ENCODE data around the gene ADCY1. TPM values are rescaled to one million over a fixed set of nuclear protein-coding genes. Genes with fewer than 3 reads are reported as not detected.

ADCY1 gene
- total RNA-seq, 1 donor from 2014 or later, result 19.0 TPM

DNA sequence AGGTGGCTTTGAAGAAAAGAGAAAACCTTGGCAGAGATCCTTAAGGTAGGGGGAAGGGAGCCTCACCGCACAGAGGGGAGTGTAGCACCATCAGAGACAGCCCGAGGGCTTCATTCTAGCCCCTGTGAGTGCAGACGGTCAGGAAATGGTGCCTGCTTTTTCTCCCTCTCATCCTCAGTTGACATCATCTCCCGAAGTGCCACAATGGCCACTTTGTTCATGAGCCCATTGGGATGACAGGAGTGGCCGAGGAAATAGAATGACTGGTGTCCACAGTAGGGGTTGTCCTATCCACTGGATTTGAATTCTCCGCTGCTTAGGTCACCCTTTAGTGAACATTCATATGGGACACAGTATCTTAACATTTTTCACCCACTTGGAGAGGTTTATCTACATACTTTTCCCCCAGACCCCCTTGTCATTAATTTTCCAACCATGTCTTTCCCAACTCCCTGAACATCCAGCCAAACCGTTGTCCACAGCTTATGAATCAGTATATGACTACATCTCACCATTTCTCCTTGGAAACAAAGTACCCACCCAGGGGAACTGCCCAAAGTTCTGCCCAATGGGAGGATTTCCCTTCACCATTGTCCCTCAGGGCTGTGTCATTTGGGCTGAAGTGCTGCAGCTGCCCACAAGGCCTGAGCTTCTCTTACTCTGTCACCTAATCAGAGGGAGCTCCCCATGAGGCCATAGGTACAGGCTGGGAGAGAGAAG is 108.8 kb downstream of the ADCY1 start:
- no peak overlapping the region for H3K4me3 Mint-ChIP-seq
- H3K4me1 Mint-ChIP-seq (ENCODE audit: unreplicated experiment), result no peaks in the 10 kb centered on the region
- no peak overlapping the region for H3K27ac Mint-ChIP-seq
- H3K36me3 Mint-ChIP-seq, result no peaks in the 10 kb centered on the region
- peak; percentile 31 for DNase-seq (ENCODE audit: extremely low spot score, unreplicated experiment)
- H3K9me3 Mint-ChIP-seq, result no peaks in the 10 kb centered on the region
- TF ChIP-seq, protein P1, sequence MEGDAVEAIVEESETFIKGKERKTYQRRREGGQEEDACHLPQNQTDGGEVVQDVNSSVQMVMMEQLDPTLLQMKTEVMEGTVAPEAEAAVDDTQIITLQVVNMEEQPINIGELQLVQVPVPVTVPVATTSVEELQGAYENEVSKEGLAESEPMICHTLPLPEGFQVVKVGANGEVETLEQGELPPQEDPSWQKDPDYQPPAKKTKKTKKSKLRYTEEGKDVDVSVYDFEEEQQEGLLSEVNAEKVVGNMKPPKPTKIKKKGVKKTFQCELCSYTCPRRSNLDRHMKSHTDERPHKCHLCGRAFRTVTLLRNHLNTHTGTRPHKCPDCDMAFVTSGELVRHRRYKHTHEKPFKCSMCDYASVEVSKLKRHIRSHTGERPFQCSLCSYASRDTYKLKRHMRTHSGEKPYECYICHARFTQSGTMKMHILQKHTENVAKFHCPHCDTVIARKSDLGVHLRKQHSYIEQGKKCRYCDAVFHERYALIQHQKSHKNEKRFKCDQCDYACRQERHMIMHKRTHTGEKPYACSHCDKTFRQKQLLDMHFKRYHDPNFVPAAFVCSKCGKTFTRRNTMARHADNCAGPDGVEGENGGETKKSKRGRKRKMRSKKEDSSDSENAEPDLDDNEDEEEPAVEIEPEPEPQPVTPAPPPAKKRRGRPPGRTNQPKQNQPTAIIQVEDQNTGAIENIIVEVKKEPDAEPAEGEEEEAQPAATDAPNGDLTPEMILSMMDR (conservative IDR thresholded peaks at IDR 0.05), result no peak
- H3K27me3 Mint-ChIP-seq, result no peaks in the 10 kb centered on the region

GRCh38 chr7:45683556-45684148 is 109.5 kb downstream of the ADCY1 start:
- H3K27ac Mint-ChIP-seq, result no peak overlapping the region
- H3K4me1 Mint-ChIP-seq (ENCODE audit: unreplicated experiment), result no peaks in the 10 kb centered on the region
- no peaks in the 10 kb centered on the region for H3K36me3 Mint-ChIP-seq
- DNase-seq (ENCODE audit: extremely low spot score, unreplicated experiment), result peak; percentile 55
- TF ChIP-seq, protein P1 (conservative IDR thresholded peaks at IDR 0.05), result no peak
- no peak overlapping the region for H3K4me3 Mint-ChIP-seq
- no peaks in the 10 kb centered on the region for H3K9me3 Mint-ChIP-seq
- no peaks in the 10 kb centered on the region for H3K27me3 Mint-ChIP-seq

- no peaks in the 10 kb centered on the region for H3K4me1 Mint-ChIP-seq (ENCODE audit: unreplicated experiment)
- no peaks in the 10 kb centered on the region for H3K27me3 Mint-ChIP-seq
- DNase-seq (ENCODE audit: extremely low spot score, unreplicated experiment), result peak; percentile 48
- no peak overlapping the region for H3K4me3 Mint-ChIP-seq
- H3K9me3 Mint-ChIP-seq, result no peaks in the 10 kb centered on the region
- no peaks in the 10 kb centered on the region for H3K36me3 Mint-ChIP-seq
- H3K27ac Mint-ChIP-seq, result no peak overlapping the region
- TF ChIP-seq, protein P1 (conservative IDR thresholded peaks at IDR 0.05), result no peak
These were observed 110.9 kb downstream of the ADCY1 start for GRCh38 chr7:45684910-45685618.

GRCh38 chr7:45685619-45686240 is 111.6 kb downstream of the ADCY1 start:
- no peaks in the 10 kb centered on the region for H3K36me3 Mint-ChIP-seq
- DNase-seq (ENCODE audit: extremely low spot score, unreplicated experiment), result peak; percentile 47
- H3K4me1 Mint-ChIP-seq (ENCODE audit: unreplicated experiment), result no peaks in the 10 kb centered on the region
- TF ChIP-seq, protein P1 (conservative IDR thresholded peaks at IDR 0.05), result no peak
- H3K9me3 Mint-ChIP-seq, result no peaks in the 10 kb centered on the region
- H3K27ac Mint-ChIP-seq, result no peak overlapping the region
- H3K4me3 Mint-ChIP-seq, result no peak overlapping the region
- H3K27me3 Mint-ChIP-seq, result no peaks in the 10 kb centered on the region

- TF ChIP-seq, protein P1 (conservative IDR thresholded peaks at IDR 0.05), result no peak
- H3K36me3 Mint-ChIP-seq, result no peaks in the 10 kb centered on the region
- H3K27me3 Mint-ChIP-seq, result no peaks in the 10 kb centered on the region
- no peak overlapping the region for H3K27ac Mint-ChIP-seq
- H3K4me1 Mint-ChIP-seq (ENCODE audit: unreplicated experiment), result no peaks in the 10 kb centered on the region
- no peak overlapping the region for H3K4me3 Mint-ChIP-seq
- peak; percentile 62 for DNase-seq (ENCODE audit: extremely low spot score, unreplicated experiment)
- no peaks in the 10 kb centered on the region for H3K9me3 Mint-ChIP-seq
These were observed 112.4 kb downstream of the ADCY1 start for GRCh38 chr7:45686441-45687184.
